Eye (tissue), 1 donor: ENCODE measurements around the gene LIN52.

Experiments used
- DNase-seq: peaks from one replicate; pipeline ENCODE4 v3.0.0-alpha.2; 2015

The LIN52 gene

GRCh38 chr14:74239848-74240793 lies 155.4 kb downstream of the LIN52 start:
- peak; percentile 75 for DNase-seq

GRCh38 chr14:74240794-74241651 lies 156.3 kb downstream of the LIN52 start:
- peak; percentile 75 for DNase-seq

GRCh38 chr14:74241652-74242017 lies 156.9 kb downstream of the LIN52 start:
- no peak for DNase-seq

- no peak for DNase-seq
These were observed 157.4 kb downstream of the LIN52 start for GRCh38 chr14:74242021-74242779.

GRCh38 chr14:74242780-74243042 lies 158.0 kb downstream of the LIN52 start:
- DNase-seq = no peak

GRCh38 chr14:74243051-74243450 lies 158.3 kb downstream of the LIN52 start:
- no peak for DNase-seq

GRCh38 chr14:74244115-74244514 lies 159.4 kb downstream of the LIN52 start:
- DNase-seq = no peak

GRCh38 chr14:74245292-74245691 lies 160.5 kb downstream of the LIN52 start:
- DNase-seq = no peak

GRCh38 chr14:74246542-74246941 lies 161.8 kb downstream of the LIN52 start:
- DNase-seq = no peak

GRCh38 chr14:74248017-74248416 lies 163.3 kb downstream of the LIN52 start:
- DNase-seq = no peak

- DNase-seq = peak; percentile 12
These were observed 164.9 kb downstream of the LIN52 start for GRCh38 chr14:74249433-74250375.
